Esophagus (tissue), 2 donors: Measurements from ENCODE around the gene ATP4A. TPM values are rescaled to one million over a fixed set of nuclear protein-coding genes. Genes with fewer than 3 reads are reported as not detected.

Source experiments
- H3K27ac ChIP-seq, 2 donors: one replicate each; pipeline ENCODE4 v1.5.1; 2013; ENCODE audit warnings: low read depth in 2 of 2, mild to moderate bottlenecking in 2 of 2, inconsistent platforms in 1 of 2, low read length in 1 of 2, moderate library complexity in 1 of 2
- H3K27me3 ChIP-seq, 2 donors: one replicate each; pipeline ENCODE4 v1.6.1; 2013; ENCODE audit warnings: low read length in 2 of 2, control low read depth in 1 of 2, mild to moderate bottlenecking in 1 of 2; ENCODE audit not compliant: insufficient read depth in 2 of 2, control insufficient read depth in 1 of 2
- H3K36me3 ChIP-seq, 2 donors: one replicate each; pipeline ENCODE4 v1.6.1; 2013; ENCODE audit warnings: low read length in 1 of 2; ENCODE audit not compliant: control insufficient read depth in 2 of 2, insufficient read depth in 2 of 2
- H3K4me1 ChIP-seq, 2 donors: one replicate each; pipeline ENCODE4 v1.6.1; 2013; ENCODE audit warnings: low read length in 1 of 2; ENCODE audit not compliant: control insufficient read depth in 2 of 2, insufficient read depth in 2 of 2
- H3K4me3 ChIP-seq, 2 donors: one replicate each; pipeline ENCODE4 v1.5.1; 2013; ENCODE audit warnings: low read length in 2 of 2, mild to moderate bottlenecking in 2 of 2, low read depth in 1 of 2, moderate library complexity in 1 of 2
- H3K9me3 ChIP-seq, 2 donors: one replicate each; pipeline ENCODE4 v1.6.1; 2013; ENCODE audit warnings: mild to moderate bottlenecking in 2 of 2, low read depth in 1 of 2, low read length in 1 of 2, moderate library complexity in 1 of 2; ENCODE audit not compliant: control insufficient read depth in 2 of 2, insufficient read depth in 1 of 2
- WGBS, 2 donors: extraction: QIAGEN DNeasy Blood & Tissue Kit; methylation state at CpG; one replicate each; pipeline ENCODE4 v1.1.7; 2013; 5-methylcytosine and 5-hydroxymethylcytosine counted together
- polyA plus RNA-seq, 2 donors: library from polyadenylated mRNA; stranded (reverse); fragments of 200-250 nt; gene quantifications; one replicate each; pipeline ENCODE4 v1.2.3, GENCODE V29; 2013
- donor health status: healthy with polysubstance abuse.
- donor health status: Bipolar disorder and iron deficiency.

ATP4A gene
- polyA plus RNA-seq, 2 donors = 0.02 to 0.12 TPM

- Histone ChIP-seq H3K4me1 (no peaks in the 10 kb centered on the region), H3K9me3 (peaks cover 0 to 4% of the 10 kb centered on the region in 2 donors), H3K27ac (no peak overlapping the region), H3K36me3 (no peaks in the 10 kb centered on the region), H3K4me3 (no peak overlapping the region), H3K27me3 (no peaks in the 10 kb centered on the region)
- 55 to 74% methylated on average over 1 of the region's 1 CpG for WGBS, 2 donors
These were observed 8.0 kb upstream of the ATP4A start for GRCh38 chr19:35571406-35571965.

- Histone ChIP-seq H3K4me3 (no peak overlapping the region), H3K36me3 (no peaks in the 10 kb centered on the region), H3K9me3 (no peaks in the 10 kb centered on the region), H3K4me1 (no peaks in the 10 kb centered on the region), H3K27me3 (no peaks in the 10 kb centered on the region), H3K27ac (no peak overlapping the region)
- 48 to 55% methylated on average over 5 of the region's 5 CpGs for whole genome bisulfite sequencing, 2 donors
These were observed 5.9 kb upstream of the ATP4A start for GRCh38 chr19:35569281-35569781.

DNA sequence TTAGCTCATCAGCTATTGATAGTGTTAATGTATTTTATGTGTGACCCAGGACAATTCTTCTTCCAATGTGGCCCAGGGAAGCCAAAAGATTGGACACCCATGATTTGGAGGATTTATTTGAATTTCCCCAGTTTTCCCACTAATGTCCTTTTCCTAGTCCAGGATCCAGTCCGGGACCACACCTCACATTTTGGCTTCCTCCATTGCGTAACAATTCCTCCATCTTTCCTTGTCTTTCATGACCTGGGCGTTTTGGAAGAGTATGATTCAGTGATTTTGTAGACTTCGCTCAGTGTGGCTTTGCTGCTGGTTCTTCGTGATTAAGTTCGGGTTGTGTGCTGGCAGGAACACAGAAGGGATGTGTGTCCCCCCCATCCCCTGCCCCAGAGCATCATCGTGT lies 3.3 kb upstream of the ATP4A start:
- H3K27ac ChIP-seq = no peak overlapping the region
- 76 to 82% methylated on average over 7 of the region's 7 CpGs for WGBS, 2 donors
- H3K27me3 ChIP-seq = no peaks in the 10 kb centered on the region
- no peaks in the 10 kb centered on the region for H3K36me3 ChIP-seq
- H3K4me3 ChIP-seq = no peak overlapping the region
- H3K9me3 ChIP-seq = no peaks in the 10 kb centered on the region
- H3K4me1 ChIP-seq = no peaks in the 10 kb centered on the region

DNA sequence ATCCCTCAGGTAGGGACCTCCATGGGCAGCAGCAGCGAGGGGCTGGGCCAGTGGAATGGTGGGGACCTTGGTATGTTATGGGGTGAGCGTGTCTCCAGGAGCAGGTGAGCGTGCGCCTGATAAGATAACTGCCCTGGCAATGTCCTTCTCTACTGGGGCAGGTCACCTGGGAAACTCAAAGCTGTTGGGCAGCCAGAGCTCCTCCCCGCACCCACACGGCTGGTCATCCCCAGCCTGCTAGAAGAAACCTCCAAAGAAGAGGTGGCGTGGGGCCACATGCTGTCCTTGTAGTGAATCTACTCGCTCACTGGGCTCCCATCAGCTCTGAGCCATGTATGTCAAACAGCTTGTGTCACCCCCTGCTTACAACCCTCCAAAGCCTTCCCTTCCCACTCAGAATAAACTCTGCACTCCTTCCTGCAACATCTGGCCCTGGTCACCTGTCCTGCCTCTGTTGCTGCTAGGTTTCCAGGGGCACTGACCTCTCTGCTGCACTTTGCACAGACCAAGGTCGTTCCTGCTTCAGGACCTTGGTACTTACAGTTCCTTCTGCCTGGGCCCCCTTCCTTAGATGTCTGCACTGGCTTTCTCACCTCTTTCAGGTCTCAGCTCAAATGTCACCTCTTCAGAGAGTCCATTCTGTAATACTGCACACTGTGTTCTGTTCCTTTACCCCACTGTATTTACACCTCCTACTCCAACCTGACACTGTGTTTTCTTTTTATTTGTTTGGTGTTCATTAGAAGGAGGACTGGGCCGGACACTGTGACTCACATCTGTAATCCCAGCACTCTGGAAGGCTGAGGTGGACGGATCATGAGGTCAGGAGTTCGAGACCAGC lies 1.8 kb upstream of the ATP4A start:
- Histone ChIP-seq H3K27me3 (no peaks in the 10 kb centered on the region), H3K9me3 (no peaks in the 10 kb centered on the region), H3K4me3 (no peak overlapping the region), H3K4me1 (no peaks in the 10 kb centered on the region), H3K36me3 (no peaks in the 10 kb centered on the region), H3K27ac (no peak overlapping the region)
- 63 to 74% methylated on average over 12 of the region's 12 CpGs for WGBS, 2 donors

DNA sequence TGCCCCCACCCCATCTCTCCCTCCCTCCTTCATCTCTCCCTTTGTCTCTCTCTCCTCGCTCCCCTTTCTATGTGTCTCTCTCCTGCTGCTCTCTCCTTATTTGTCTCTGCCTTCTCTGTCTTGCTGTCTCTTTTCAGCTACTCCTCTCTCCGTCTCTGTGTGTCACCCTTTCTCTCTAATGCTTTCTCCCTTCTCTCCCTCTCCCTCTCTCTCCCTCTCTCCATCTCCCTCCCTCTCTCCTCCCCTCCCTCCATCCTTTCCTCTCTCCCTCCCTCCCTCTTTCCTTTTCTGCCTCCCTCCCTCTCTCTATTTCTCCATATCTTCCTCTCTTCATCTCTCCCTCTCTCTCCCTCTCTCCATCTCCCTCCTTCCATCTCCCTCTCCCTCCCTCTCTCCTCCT lies 682 bp downstream of the ATP4A start:
- WGBS, 2 donors = 59 to 63% methylated on average over 2 of the region's 2 CpGs
- H3K27ac ChIP-seq = no peak overlapping the region
- peaks cover 3 to 13% of the 10 kb centered on the region in 2 donors for H3K4me1 ChIP-seq
- H3K27me3 ChIP-seq = peaks cover 0 to 9% of the 10 kb centered on the region in 2 donors
- no peak overlapping the region for H3K4me3 ChIP-seq
- H3K36me3 ChIP-seq = no peaks in the 10 kb centered on the region
- no peaks in the 10 kb centered on the region for H3K9me3 ChIP-seq

- H3K4me3 ChIP-seq = no peak overlapping the region
- peaks cover 0 to 9% of the 10 kb centered on the region in 2 donors for H3K27me3 ChIP-seq
- peaks cover 3 to 13% of the 10 kb centered on the region in 2 donors for H3K4me1 ChIP-seq
- H3K27ac ChIP-seq = no peak overlapping the region
- no peaks in the 10 kb centered on the region for H3K36me3 ChIP-seq
- H3K9me3 ChIP-seq = no peaks in the 10 kb centered on the region
- WGBS, 2 donors = 65 to 66% methylated on average over 14 to 17 of the region's 17 CpGs
These were observed 1.1 kb downstream of the ATP4A start for GRCh38 chr19:35562336-35562735.

DNA sequence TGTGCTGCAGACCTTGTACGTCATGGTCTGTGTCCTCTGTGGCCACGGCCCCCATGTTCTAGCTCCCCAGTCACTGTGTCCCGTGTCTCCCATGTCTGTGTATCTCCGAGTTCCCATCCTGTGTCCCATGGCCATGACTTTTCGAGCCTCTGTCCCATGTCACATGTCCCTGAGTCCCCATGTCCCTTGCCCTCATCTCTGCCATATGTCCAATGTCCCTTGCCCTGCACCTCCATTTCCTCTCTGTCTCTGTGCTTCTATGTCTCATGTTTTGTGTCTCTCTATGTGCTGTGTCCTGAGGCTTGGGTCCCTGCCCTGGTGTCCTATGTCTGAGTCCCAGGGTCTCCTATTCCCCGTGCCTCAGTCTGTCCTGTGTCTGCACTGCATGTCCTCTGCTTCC lies 2.0 kb downstream of the ATP4A start:
- 78 to 80% methylated on average over 6 of the region's 6 CpGs for WGBS, 2 donors
- no peaks in the 10 kb centered on the region for H3K9me3 ChIP-seq
- peaks cover 3 to 13% of the 10 kb centered on the region in 2 donors for H3K4me1 ChIP-seq
- no peak overlapping the region for H3K27ac ChIP-seq
- H3K4me3 ChIP-seq = no peak overlapping the region
- no peaks in the 10 kb centered on the region for H3K36me3 ChIP-seq
- peaks cover 0 to 9% of the 10 kb centered on the region in 2 donors for H3K27me3 ChIP-seq

DNA sequence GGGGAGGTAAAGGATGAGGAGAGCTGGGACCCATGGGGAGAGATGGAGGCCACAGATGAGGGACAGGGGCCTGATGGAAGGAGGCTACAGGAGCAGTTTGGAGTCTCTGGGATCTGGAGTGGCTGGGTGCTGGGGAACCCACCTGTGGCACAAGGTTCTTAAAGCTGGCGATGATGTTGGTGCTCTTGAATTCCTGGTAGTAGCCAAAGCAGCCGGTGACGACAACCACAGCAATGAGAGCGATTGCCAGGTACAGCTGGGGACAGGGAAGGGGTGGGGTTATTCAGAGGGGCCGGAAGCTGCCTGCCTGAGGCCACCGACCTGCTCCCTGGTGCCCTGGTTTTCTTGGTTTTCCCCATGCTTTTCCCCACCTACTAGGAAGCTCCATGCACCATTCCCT lies 2.8 kb downstream of the ATP4A start:
- H3K9me3 ChIP-seq = no peaks in the 10 kb centered on the region
- peaks cover 3 to 13% of the 10 kb centered on the region in 2 donors for H3K4me1 ChIP-seq
- 58 to 74% methylated on average over 6 of the region's 6 CpGs for WGBS, 2 donors
- H3K36me3 ChIP-seq = no peaks in the 10 kb centered on the region
- no peak overlapping the region for H3K27ac ChIP-seq
- H3K4me3 ChIP-seq = no peak overlapping the region
- H3K27me3 ChIP-seq = peaks cover 0 to 9% of the 10 kb centered on the region in 2 donors

DNA sequence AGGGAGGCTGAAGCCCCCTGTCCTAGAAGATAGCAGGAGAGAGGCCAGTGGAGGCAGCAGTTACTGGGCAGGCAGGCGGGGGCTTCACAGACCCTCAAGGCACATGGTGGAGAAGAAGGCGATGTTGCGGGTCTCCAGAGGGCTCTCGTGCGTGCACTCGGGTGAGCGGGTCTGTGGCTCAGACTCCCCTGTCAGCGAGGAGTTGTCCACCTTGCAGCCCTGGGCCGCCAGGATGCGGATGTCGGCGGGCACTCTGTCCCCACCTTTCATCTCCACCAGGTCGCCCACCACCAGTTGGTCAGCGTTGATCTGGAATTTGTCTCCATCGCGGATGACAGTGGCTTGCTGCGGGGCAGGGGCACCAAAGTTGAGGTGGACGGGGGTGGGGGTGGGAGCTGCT lies 3.2 kb downstream of the ATP4A start:
- Histone ChIP-seq H3K9me3 (no peaks in the 10 kb centered on the region), H3K4me1 (peaks cover 3 to 13% of the 10 kb centered on the region in 2 donors), H3K27ac (no peak overlapping the region), H3K36me3 (no peaks in the 10 kb centered on the region), H3K4me3 (no peak overlapping the region), H3K27me3 (peaks cover 0 to 9% of the 10 kb centered on the region in 2 donors)
- WGBS, 2 donors = 90 to 92% methylated on average over 18 of the region's 18 CpGs
